T47D (cell line): ENCODE data around the gene TOE1.
"Not testable (repeated sequence)": the region's sequence is repeated elsewhere in the genome, so short reads cannot be mapped to it uniquely, and the experiment has no call there.

Source experiments
- DNase-seq, 2 experiments: peaks; one replicate each; pipeline versions ENCODE4 v3.0.0 to v3.0.0-alpha.2; 2011 to 2012; ENCODE audit warnings: low read depth in 1 of 2, low spot score in 1 of 2
- JUND ChIP-seq: IDR thresholded peaks from 2 replicates; pipeline ENCODE4 v1.6.1; 2012; ENCODE audit warnings: low read depth
- in situ Hi-C: cut with HindIII; loops from 2 replicates; pipeline ENCODE4 v1.10.0; 2016; ENCODE audit warnings: low sequenced_read_pairs, low pct_unique_long_range_greater_than_20kb

TOE1 gene

GRCh38 chr1:45339789-45340558, at the start of gene TOE1, which contains the start of gene MUTYH:
TSS of gene TOE1 (plus strand) at chr1:45340170. CDS start at chr1:45340253, 83 bp downstream.
TSS of gene MUTYH (minus strand) at chr1:45340440. CDS start at chr1:45334505, 5,935 bp downstream.
- TF ChIP-seq JUND = no peak
- DNase-seq = peak; percentile 84 to 92
- in situ Hi-C loops = no loop called here

GRCh38 chr1:45291002-45291401, 49.0 kb upstream of the TOE1 start:
- DNase-seq = not testable (repeated sequence)

GRCh38 chr1:45291716-45292115, 48.3 kb upstream of the TOE1 start:
- no peak for TF ChIP-seq JUND
- in situ Hi-C loops = no loop called here
- DNase-seq = no peak

More at GRCh38 chr1:45291002-45291401, 49.0 kb upstream of the TOE1 start:
- in situ Hi-C loops = not testable (repeated sequence)

GRCh38 chr1:45297666-45298356, 42.2 kb upstream of the TOE1 start:
- DNase-seq = peak in 1 of 2 experiments; percentile 23
- in situ Hi-C loops = no loop called here
- TF ChIP-seq JUND = 0 out of 2 replicates have a peak, but pooled peaks have one; percentile 14

- in situ Hi-C loops = no loop called here
- DNase-seq = no peak
- TF ChIP-seq JUND = no peak
These were observed 40.7 kb upstream of the TOE1 start for GRCh38 chr1:45299296-45299695.

- peak in 1 of 2 experiments; percentile 74 for DNase-seq
- TF ChIP-seq JUND = no peak
- in situ Hi-C loops = no loop called here
These were observed 39.8 kb upstream of the TOE1 start for GRCh38 chr1:45299981-45300668.

- no peak for DNase-seq
- in situ Hi-C loops = no loop called here
These were observed 39.3 kb upstream of the TOE1 start for GRCh38 chr1:45300669-45300997.

GRCh38 chr1:45302505-45303150, 37.3 kb upstream of the TOE1 start:
- in situ Hi-C loops = no loop called here
- no peak for DNase-seq
- no peak for TF ChIP-seq JUND

More at GRCh38 chr1:45300669-45300997, 39.3 kb upstream of the TOE1 start:
- no peak for TF ChIP-seq JUND

GRCh38 chr1:45303520-45304310, 36.3 kb upstream of the TOE1 start:
- DNase-seq = peak; percentile 83 to 96
- in situ Hi-C loops = no loop called here

GRCh38 chr1:45304311-45305081, 35.5 kb upstream of the TOE1 start:
- in situ Hi-C loops = no loop called here
- peak in 1 of 2 experiments; percentile 21 for DNase-seq
- TF ChIP-seq JUND = no peak

More at GRCh38 chr1:45303520-45304310, 36.3 kb upstream of the TOE1 start:
- TF ChIP-seq JUND = no peak

GRCh38 chr1:45305231-45305630, 34.7 kb upstream of the TOE1 start:
- in situ Hi-C loops = no loop called here
- TF ChIP-seq JUND = no peak
- DNase-seq = no peak
